LoVo (cell line): ENCODE data around the gene C19orf53.

Experiments used
- DNase-seq: peaks from one replicate; pipeline ENCODE4 v3.0.0-alpha.2; 2016; ENCODE audit warnings: low spot score

C19orf53 gene

DNA sequence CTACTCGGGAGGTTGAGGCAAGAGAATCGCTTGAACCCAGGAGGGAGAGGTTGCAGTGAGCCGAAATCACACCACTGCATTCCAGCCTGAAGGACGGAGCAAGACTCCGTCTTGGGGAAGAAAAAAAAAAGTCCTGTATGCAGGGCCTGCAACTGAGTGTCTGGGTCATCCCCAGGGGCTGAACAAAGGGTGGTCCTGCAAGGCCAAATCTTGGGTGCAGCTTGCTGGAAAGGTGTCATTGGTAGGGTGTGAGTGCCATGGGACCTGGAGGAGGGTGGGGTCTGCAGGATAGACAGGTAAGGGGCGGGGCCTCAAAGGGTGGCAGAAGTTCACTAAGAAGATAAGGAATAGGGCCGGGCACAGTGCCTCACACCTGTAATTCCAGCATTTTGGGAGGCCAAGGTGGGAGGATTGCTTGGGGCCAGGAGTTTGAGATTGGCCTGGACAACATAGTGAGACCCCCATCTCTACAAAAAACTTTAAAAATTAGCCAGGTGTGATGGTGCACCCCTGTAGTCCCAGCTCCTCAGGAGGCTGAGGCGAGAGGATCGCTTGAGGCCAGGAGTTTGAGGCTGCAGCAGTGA, 52.5 kb downstream of the C19orf53 start:
- no peak for DNase-seq

DNA sequence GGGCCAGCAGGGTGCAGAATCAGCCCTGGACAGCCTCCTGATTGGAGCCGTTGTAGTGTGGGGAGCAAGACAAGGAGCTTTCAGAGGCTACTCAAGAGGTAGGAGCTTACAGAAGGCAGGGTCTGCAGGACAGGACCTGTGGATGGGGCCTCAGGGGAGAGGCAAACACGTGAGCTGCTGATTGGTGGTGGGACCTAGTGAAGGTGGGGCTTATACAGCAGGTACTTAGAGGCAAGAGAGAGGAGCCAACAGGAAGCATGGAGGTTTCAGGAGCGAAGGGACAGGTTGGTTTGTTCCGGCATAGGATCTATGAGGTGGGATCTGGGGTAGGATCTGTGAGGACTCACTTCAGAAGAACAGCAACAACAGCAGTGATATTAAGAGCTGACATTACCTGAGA, 53.4 kb downstream of the C19orf53 start:
- no peak for DNase-seq
